GM23338 (cell line): ENCODE data around the gene DOCK2. TPM values are rescaled to one million over a fixed set of nuclear protein-coding genes. Genes with fewer than 3 reads are reported as not detected.

Experiments used
- CREB1 ChIP-seq: fragments of 250-450 bp; sonication (Bioruptor Pico); IDR thresholded peaks from 2 replicates; pipeline ENCODE4 v1.5.0; 2020; ENCODE audit warnings: low read depth, mild to moderate bottlenecking, moderate library complexity
- ETS1 ChIP-seq: IDR thresholded peaks from 2 replicates; pipeline ENCODE4 v1.6.1; 2016; ENCODE audit warnings: antibody characterized with exemption
- EZH2 ChIP-seq: fragments of 200-600 bp; sonication (generic); IDR thresholded peaks from one replicate; pipeline ENCODE4 v1.8.0; 2017; ENCODE audit warnings: antibody characterized with exemption, mild to moderate bottlenecking, low read depth; ENCODE audit not compliant: unreplicated experiment
- JUNB ChIP-seq: IDR thresholded peaks from one replicate; pipeline ENCODE4 v1.6.1; 2016; ENCODE audit warnings: antibody characterized with exemption; ENCODE audit not compliant: unreplicated experiment
- POLR2AphosphoS5 ChIP-seq: IDR thresholded peaks from 2 replicates; pipeline ENCODE4 v1.6.1; 2016; ENCODE audit warnings: antibody characterized with exemption, low read depth
- ZNF114 ChIP-seq: fragments of 250-450 bp; sonication (Bioruptor Pico); IDR thresholded peaks from 2 replicates; pipeline ENCODE4 v1.5.0; 2020; ENCODE audit warnings: mild to moderate bottlenecking, moderate library complexity
- ZNF462 ChIP-seq: fragments of 250-450 bp; sonication (Bioruptor Pico); IDR thresholded peaks from 2 replicates; pipeline ENCODE4 v1.5.0; 2020; ENCODE audit warnings: mild to moderate bottlenecking, moderate library complexity
- polyA plus RNA-seq: library from polyadenylated mRNA; unstranded; fragments of >200 nt; fragmentation: Nextera tagmentation; extraction: Ambion mirVana; gene quantifications from 2 replicates; pipeline ENCODE4 v1.2.1, GENCODE V29; 2016
- total RNA-seq: library from RNA; depleted of rRNA; stranded (reverse); fragments of >200 nt; shearing (Covaris generic); gene quantifications from 2 replicates; pipeline ENCODE4 v1.2.3, GENCODE V29; 2014

Gene DOCK2
- total and polyA plus RNA-seq, 2 experiments from 2014 or later: 3.7 to 9.4 TPM

DNA sequence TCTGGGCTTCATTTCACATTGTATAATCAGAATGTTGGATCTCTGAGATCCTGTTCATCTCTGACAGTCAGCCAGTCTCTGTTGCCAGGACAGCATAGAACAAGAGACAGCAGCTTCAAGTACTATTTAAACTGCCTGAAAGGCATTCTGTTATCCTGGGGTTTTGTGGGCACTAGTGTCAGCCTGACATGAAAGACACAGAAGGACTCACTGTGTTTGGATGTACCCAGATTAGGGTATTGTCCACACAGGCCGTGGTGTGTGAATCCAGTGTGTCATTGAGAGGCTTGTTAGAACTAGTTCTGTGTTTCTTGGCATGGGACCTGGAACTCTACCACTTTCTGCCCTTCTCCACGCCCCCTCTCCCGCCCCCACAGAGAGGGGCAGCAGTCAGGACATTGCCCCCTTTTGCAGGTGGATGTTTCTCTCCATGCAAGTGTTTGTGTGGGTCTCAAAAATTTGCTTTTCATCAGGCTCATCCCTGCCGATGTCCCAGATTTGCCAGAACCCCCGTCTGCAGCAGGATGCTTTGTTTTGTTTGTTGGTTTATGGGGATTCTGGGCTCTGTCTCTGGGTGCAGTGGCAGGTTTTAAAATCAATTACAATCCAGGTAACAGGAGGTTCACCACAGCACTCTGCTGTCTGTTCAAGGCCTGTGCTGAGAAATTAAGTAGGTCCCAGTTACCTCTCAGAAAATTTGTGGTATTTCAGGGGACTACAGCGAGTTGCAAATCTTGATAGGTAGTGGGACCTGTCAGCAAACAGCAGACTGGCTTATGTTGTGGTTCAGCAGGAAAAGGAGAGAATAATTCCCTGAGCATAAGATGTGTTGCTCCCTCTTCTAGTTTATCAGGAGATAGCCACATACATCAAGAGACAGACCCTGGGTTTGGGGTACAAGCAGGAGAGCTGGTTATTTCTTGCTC, 144.6 kb downstream of the DOCK2 start (continued):
- TF ChIP-seq EZH2 (no peak), CREB1 (no peak), JUNB (no peak), POLR2AphosphoS5 (no peak), ZNF114 (CRISPR knock-in tag) (no peak), ZNF462 (CRISPR knock-in tag) (no peak), ETS1 (no peak)
